ENCODE results near the gene PCDHGB2.
"Not testable (repeated sequence)": the region's sequence is repeated elsewhere in the genome, so short reads cannot be mapped to it uniquely, and the experiment has no call there.

Gene PCDHGB2

GRCh38 chr5:141403387-141403786 is 43.6 kb downstream of the PCDHGB2 start:
- TF ChIP-seq CTCF (IDR thresholded peaks at IDR 0.05; ENCODE audit: insufficient read depth, missing control alignments): no peak
- FAIRE-seq (no peak), DNase-seq (ENCODE audit: insufficient read length, low spot score) (no peak)

- DNase-seq (ENCODE audit: insufficient read length, low spot score); FAIRE-seq: not testable (repeated sequence)
These were observed 48.2 kb downstream of the PCDHGB2 start, which contains the start of gene PCDHGB6 for GRCh38 chr5:141407790-141408505. Gene PCDHGB6, plus strand, starts transcription at chr5:141408021. Its CDS starts 182 bp downstream, at chr5:141408203.

- no peak for TF ChIP-seq CTCF (IDR thresholded peaks at IDR 0.05; ENCODE audit: insufficient read depth, missing control alignments)
- no peak for DNase-seq (ENCODE audit: insufficient read length, low spot score)
- no peak for FAIRE-seq
These were observed 50.0 kb downstream of the PCDHGB2 start for GRCh38 chr5:141409598-141410306.

- TF ChIP-seq CTCF (IDR thresholded peaks at IDR 0.05; ENCODE audit: insufficient read depth, missing control alignments): no peak
- FAIRE-seq: no peak
- no peak for DNase-seq (ENCODE audit: insufficient read length, low spot score)
These were observed 51.8 kb downstream of the PCDHGB2 start for GRCh38 chr5:141411575-141411974.
